Measurements from ENCODE around the gene VPS35.
"Not testable (repeated sequence)": the region's sequence is repeated elsewhere in the genome, so short reads cannot be mapped to it uniquely, and the experiment has no call there.

VPS35 gene

DNA sequence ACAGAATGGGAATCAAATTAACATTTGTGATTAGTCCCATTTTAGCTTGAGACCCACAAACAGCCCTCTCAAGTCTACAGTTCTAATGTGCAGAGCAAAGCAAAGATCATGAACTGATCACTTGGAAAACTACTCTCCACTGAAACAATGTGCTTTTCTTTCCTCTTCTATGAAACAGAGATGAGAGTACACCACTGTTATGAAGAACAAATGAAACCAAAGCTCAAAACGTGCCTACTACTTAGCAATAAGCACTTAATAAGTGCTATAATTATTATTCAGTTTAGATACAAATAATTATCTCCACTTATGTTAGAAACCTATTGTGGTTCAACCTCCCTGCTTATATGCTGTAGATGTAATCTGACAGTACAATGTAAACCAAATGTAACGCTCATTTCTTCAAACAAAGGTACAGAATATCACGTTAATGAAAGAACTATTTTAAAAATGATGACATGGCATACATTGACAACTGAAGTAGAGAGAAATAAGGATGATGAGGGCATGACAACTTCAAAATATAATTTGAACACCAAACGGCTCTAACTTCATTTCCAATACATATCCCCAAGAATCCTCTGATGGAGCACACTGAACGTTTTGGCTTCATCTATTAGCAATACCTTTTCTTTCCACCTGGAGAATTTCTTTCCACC is 2.0 kb downstream of the VPS35 start:
- H3K27ac Mint-ChIP-seq (ENCODE audit: low read depth), result no peak overlapping the region
- H3K4me1 Mint-ChIP-seq, result peaks cover 52% of the 10 kb centered on the region
- ATAC-seq (replicated peaks; ENCODE audit: extremely low read depth, poor library complexity, severe bottlenecking), result no peak
- H3K9me3 Mint-ChIP-seq, result no peaks in the 10 kb centered on the region
- no peak overlapping the region for H3K4me3 Mint-ChIP-seq
- H3K36me3 Mint-ChIP-seq (ENCODE audit: insufficient read depth), result peaks cover 5% of the 10 kb centered on the region
- no peaks in the 10 kb centered on the region for H3K27me3 Mint-ChIP-seq
- no peak for DNase-seq (ENCODE audit: low spot score in 2 of 2)

DNA sequence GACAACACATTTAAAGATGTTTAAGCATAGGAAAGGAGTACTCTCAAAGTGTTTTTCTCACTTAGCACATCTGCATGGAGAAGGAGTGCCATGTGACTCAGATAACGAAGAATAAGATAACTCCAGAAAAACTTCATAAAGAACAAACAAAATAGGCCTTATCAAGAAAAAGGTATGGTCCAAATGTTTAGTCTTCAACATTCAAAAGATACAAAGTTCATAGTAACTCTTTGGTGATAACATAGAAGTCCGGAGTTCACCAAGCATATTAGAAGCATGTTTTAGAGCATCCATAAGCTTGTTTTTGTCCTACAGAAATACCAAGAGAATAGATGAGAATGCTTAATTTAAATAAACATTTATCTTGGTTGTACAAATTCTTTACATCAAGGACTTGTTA is 7.1 kb downstream of the VPS35 start:
- Mint-ChIP-seq H3K36me3 (ENCODE audit: insufficient read depth) (peaks cover 37% of the 10 kb centered on the region), H3K4me1 (peaks cover 32% of the 10 kb centered on the region)
- not testable (repeated sequence) for DNase-seq (ENCODE audit: low spot score in 2 of 2); H3K27me3 Mint-ChIP-seq; H3K9me3 Mint-ChIP-seq; H3K27ac Mint-ChIP-seq (ENCODE audit: low read depth); H3K4me3 Mint-ChIP-seq; ATAC-seq (replicated peaks; ENCODE audit: extremely low read depth, poor library complexity, severe bottlenecking)

DNA sequence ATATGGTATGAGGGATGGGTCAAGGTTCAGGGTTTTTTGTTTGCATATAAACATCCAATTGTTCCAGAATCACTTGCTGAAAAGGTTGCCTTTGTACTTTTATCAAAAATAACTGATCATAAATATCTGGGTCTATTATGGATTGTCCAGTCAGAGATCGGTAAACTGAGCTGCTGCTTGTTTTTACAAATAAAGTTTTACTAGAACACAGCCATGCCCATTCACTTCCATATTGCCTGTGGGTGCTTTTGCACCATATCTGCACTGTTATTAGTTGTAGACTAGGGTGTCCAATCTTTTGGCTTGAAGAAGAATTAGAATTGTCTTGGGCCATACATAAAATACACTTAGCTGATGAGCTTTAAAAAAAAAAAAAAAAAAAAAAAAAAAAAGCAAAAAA is 11.0 kb downstream of the VPS35 start:
- not testable (repeated sequence) for H3K9me3 Mint-ChIP-seq; ATAC-seq (replicated peaks; ENCODE audit: extremely low read depth, poor library complexity, severe bottlenecking); H3K4me3 Mint-ChIP-seq; DNase-seq (ENCODE audit: low spot score in 2 of 2); H3K4me1 Mint-ChIP-seq; H3K27me3 Mint-ChIP-seq; H3K27ac Mint-ChIP-seq (ENCODE audit: low read depth)
- H3K36me3 Mint-ChIP-seq (ENCODE audit: insufficient read depth), result peaks cover 65% of the 10 kb centered on the region

DNA sequence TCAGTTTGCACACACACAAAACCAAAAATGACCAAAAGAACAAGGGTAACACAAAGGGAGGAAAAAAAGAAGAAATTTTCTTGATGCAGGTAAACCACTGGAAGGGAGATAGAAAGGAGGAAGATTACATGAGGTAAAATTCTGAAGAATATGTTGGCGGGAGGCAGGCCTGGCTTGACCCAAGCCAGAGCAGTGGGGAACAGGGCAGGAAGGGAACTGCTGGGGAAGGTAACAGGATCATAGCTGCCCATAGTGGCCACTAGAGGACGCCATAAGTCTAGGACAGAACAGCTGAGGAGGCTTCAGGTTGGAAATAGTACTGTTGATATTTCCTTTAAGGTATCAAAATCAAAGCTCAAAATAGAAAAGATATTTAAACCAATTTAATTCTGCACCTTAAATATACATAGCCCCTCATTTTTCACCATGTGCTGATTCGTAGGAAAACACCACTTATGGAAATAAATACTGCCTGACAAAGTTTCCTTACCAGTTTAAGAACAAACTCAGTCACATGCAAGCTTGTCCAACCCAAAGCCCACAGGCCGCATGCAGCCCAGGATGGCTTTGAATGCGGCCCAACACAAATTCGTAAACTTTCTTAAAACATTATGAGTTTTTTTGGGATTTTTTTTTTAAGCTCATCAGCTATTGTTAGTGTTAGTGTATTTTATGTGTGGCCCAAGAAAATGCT is 15.5 kb downstream of the VPS35 start:
- Mint-ChIP-seq H3K36me3 (ENCODE audit: insufficient read depth) (peaks cover 75% of the 10 kb centered on the region), H3K9me3 (no peaks in the 10 kb centered on the region), H3K4me1 (no peaks in the 10 kb centered on the region), H3K4me3 (no peak overlapping the region), H3K27ac (ENCODE audit: low read depth) (no peak overlapping the region), H3K27me3 (no peaks in the 10 kb centered on the region)
- DNase-seq (ENCODE audit: low spot score in 2 of 2) (peak in 1 of 2 donors; percentile 21), ATAC-seq (replicated peaks; ENCODE audit: extremely low read depth, poor library complexity, severe bottlenecking) (peak; percentile 73)

DNA sequence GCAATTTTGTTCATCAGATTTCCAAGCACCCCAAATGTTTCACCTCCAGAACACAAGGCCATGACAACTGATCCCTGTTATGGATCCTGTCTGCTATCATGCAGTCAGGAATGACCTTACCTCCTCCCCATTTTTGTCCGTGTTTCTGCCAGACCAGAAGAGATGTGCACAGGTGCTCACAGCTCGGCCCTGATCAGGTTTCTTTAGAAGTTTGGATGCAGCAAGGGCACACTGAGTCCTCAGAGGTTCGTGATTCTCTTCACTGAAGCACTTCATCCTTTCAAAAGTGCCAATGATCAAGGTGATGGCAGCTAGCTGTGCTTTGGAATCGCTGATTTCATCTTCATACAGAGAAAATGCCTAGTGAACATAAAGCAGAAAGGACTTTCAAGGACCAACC is 26.9 kb downstream of the VPS35 start:
- ATAC-seq (replicated peaks; ENCODE audit: extremely low read depth, poor library complexity, severe bottlenecking) (no peak), DNase-seq (ENCODE audit: low spot score in 2 of 2) (no peak)
- Mint-ChIP-seq H3K27me3 (no peaks in the 10 kb centered on the region), H3K4me3 (no peak overlapping the region), H3K36me3 (ENCODE audit: insufficient read depth) (peaks cover 64% of the 10 kb centered on the region), H3K4me1 (peaks cover 5% of the 10 kb centered on the region), H3K9me3 (no peaks in the 10 kb centered on the region), H3K27ac (ENCODE audit: low read depth) (no peak overlapping the region)

DNA sequence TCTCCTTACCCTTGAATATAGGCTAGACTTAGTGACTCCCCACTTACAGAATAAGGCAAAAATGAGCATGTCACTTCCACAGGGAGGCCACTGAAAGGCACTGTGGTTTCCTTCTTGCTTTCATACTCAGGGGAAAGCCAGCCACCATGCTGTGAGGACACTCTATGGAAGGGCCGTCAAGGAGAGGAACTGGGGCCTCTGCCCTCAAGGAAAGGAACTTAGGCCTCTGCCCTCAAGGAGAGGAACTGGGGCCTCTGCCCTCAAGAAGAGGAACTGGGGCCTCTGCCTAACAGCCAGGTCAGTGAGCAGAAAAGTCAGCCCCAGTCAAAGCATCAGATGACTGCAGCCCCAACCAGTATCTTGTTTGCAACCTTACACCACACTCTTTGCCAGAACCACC is 30.1 kb downstream of the VPS35 start:
- H3K4me3 Mint-ChIP-seq, result no peak overlapping the region
- H3K36me3 Mint-ChIP-seq (ENCODE audit: insufficient read depth), result peaks cover 42% of the 10 kb centered on the region
- no peak for DNase-seq (ENCODE audit: low spot score in 2 of 2)
- ATAC-seq (replicated peaks; ENCODE audit: extremely low read depth, poor library complexity, severe bottlenecking), result peak; percentile 36
- peak overlapping the region; percentile 53 for H3K27ac Mint-ChIP-seq (ENCODE audit: low read depth)
- H3K4me1 Mint-ChIP-seq, result peaks cover 5% of the 10 kb centered on the region
- H3K27me3 Mint-ChIP-seq, result no peaks in the 10 kb centered on the region
- H3K9me3 Mint-ChIP-seq, result no peaks in the 10 kb centered on the region

DNA sequence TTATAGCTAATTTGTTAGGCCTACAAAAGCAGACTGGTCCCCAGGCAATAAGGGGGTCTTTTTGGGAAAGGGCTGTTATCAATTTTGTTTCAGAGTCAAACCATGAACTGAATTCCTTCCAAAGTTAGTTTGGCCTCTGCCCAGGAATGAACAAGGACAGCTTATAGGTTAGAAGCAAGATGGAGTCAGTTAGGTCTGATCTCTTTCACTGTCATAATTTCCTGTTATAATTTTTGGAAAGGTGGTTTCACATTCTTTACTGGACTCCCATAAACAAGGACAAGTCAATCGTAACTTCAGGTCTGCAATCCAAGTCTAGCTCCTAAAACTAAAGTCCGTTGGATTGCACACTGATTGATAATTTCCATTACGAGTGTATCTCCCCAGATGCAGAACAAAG is 37.7 kb downstream of the VPS35 start:
- ATAC-seq (replicated peaks; ENCODE audit: extremely low read depth, poor library complexity, severe bottlenecking), result no peak
- Mint-ChIP-seq H3K4me3 (no peak overlapping the region), H3K9me3 (no peaks in the 10 kb centered on the region), H3K36me3 (ENCODE audit: insufficient read depth) (peaks cover 4% of the 10 kb centered on the region), H3K27me3 (no peaks in the 10 kb centered on the region), H3K4me1 (no peaks in the 10 kb centered on the region), H3K27ac (ENCODE audit: low read depth) (no peak overlapping the region)
- no peak for DNase-seq (ENCODE audit: low spot score in 2 of 2)

DNA sequence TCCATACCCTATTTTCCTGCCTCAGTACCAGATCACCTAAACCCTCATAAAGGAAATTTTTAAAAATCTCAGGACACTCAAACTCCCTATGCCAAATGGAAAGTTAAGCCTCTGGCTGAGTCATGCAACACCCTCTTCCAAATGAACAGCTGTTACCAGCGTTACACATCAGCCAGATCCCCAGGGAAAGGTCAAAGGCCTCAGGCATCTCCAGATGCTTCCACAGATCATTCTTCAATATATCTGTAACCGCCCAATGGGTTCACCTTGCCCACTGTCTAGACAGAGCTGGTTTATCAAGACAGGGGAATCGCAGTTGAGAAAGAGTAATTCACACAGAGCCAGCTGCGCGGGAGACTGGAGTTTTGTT is 38.7 kb downstream of the VPS35 start:
- ATAC-seq (replicated peaks; ENCODE audit: extremely low read depth, poor library complexity, severe bottlenecking) (no peak), DNase-seq (ENCODE audit: low spot score in 2 of 2) (no peak)
- Mint-ChIP-seq H3K36me3 (ENCODE audit: insufficient read depth) (peaks cover 4% of the 10 kb centered on the region), H3K4me1 (no peaks in the 10 kb centered on the region), H3K27ac (ENCODE audit: low read depth) (no peak overlapping the region), H3K9me3 (no peaks in the 10 kb centered on the region), H3K27me3 (no peaks in the 10 kb centered on the region), H3K4me3 (no peak overlapping the region)

DNA sequence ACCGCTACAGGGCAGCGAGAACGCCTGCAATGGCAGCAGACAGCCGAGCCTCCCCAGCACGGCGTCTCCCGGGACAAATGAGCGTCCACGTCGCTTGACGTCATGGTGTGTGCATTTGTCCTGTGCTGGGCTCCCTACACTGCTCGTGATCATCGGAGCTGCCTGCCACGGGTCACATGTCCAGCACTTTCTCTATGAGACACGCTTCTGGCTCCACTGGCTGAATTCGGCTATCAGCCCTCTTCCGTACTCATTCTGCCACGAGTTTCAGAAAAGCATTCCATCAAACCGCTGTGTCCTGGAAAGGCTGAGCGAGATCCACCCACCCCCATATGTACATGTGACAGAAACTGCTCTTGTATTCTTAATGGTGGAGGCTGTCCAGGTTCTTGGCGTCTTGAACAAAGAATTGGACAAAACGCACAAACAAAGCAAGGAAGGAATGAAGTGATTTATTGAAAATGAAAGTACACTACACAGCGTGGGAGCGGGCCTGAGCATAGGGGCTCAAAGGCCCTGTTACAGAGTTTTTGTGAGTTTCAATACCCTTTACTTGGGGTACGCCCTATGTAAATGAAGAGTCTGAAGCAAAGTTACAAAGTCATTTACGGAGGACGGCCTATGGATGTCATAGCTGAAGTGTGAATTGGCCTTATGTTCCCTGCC is 39.3 kb downstream of the VPS35 start:
- no peaks in the 10 kb centered on the region for H3K9me3 Mint-ChIP-seq
- ATAC-seq (replicated peaks; ENCODE audit: extremely low read depth, poor library complexity, severe bottlenecking), result no peak
- DNase-seq (ENCODE audit: low spot score in 2 of 2), result no peak
- no peak overlapping the region for H3K4me3 Mint-ChIP-seq
- H3K36me3 Mint-ChIP-seq (ENCODE audit: insufficient read depth), result peaks cover 4% of the 10 kb centered on the region
- H3K4me1 Mint-ChIP-seq, result no peaks in the 10 kb centered on the region
- no peaks in the 10 kb centered on the region for H3K27me3 Mint-ChIP-seq
- H3K27ac Mint-ChIP-seq (ENCODE audit: low read depth), result no peak overlapping the region

DNA sequence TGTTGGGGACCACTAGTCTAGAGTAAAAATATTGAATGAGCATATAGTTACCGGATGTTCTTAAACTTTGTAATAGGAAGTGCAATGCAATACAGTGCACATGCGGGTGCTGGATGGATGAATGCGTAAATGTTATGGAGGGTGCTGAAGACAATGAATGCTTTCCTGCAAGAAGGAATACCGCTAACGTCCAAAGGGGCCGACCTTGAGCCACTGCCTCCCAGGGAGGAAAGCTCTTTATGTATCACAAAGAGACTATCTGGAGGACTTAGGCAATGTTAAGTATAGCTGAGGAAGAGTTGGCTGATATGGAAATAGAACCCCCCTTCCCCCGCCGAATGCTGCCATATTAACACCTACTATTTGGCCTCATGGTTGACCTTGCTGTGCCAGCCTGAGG is 40.3 kb downstream of the VPS35 start:
- no peak overlapping the region for H3K4me3 Mint-ChIP-seq
- no peak for ATAC-seq (replicated peaks; ENCODE audit: extremely low read depth, poor library complexity, severe bottlenecking)
- no peaks in the 10 kb centered on the region for H3K27me3 Mint-ChIP-seq

DNA sequence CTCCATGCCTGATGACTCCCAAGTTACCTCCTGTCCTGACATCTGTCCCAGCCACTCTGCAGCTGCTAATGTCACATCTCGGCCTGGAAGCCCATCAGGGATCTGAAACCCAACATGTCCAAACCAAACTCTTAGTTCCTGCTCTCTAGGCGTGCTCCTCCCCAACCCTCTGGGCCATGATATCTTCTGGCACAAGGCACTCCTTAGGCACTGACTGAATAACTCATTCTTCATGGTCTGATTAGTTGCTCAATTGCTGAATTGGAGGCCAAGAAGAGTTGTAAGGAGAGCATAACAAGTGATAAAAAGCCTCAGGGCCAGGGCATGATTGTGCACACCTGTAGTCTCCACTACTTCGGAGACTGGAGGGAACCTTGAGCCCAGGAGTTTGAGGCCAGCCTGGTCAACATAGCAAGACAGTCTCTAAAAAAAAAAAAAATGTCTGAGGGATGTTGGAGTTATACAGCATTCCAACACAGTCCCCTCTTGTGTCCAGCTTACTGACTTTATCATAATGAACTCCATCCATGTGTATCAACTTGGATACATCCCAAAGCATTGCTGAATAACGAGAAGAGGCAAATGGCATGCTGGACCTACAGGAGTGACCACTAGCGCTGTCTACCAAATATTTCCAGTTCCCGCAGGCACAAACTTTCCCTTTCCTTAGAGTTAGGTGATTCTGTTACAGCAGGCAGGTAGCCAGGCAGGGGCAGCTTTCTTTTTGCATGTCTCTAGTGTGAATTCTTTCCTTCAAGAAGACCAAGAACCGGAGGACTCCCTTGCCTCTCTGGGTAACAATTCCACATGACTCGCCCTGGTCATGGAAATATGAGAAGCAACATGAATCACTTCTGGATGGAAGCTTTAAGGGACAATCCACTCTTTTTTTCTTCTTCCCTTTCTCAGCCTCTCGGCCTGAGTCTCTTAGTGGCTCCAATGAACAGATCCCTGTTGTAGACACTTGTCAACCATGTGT is 49.7 kb downstream of the VPS35 start:
- Mint-ChIP-seq H3K36me3 (ENCODE audit: insufficient read depth) (peaks cover 2% of the 10 kb centered on the region), H3K4me3 (no peak overlapping the region), H3K27ac (ENCODE audit: low read depth) (no peak overlapping the region), H3K4me1 (no peaks in the 10 kb centered on the region), H3K9me3 (peaks cover 6% of the 10 kb centered on the region), H3K27me3 (no peaks in the 10 kb centered on the region)
- ATAC-seq (replicated peaks; ENCODE audit: extremely low read depth, poor library complexity, severe bottlenecking), result no peak
- no peak for DNase-seq (ENCODE audit: low spot score in 2 of 2)

More for the DNA sequence above, 40.3 kb downstream of the VPS35 start:
- no peak overlapping the region for H3K27ac Mint-ChIP-seq (ENCODE audit: low read depth)
- peaks cover 4% of the 10 kb centered on the region for H3K36me3 Mint-ChIP-seq (ENCODE audit: insufficient read depth)
- H3K4me1 Mint-ChIP-seq, result no peaks in the 10 kb centered on the region
- no peak for DNase-seq (ENCODE audit: low spot score in 2 of 2)
- peaks cover 3% of the 10 kb centered on the region for H3K9me3 Mint-ChIP-seq
